HT1080 (cell line): ENCODE results near the gene SLC35D1. TPM values are rescaled to one million over a fixed set of nuclear protein-coding genes. Genes with fewer than 3 reads are reported as not detected.

Experiments
- DNase-seq: peaks from one replicate; pipeline ENCODE4 v3.0.0-alpha.2; 2015; ENCODE audit warnings: low read depth
- total RNA-seq: library from RNA; depleted of rRNA; stranded (reverse); fragments of >200 nt; shearing (Covaris generic); gene quantifications from 2 replicates; pipeline ENCODE4 v1.2.3, GENCODE V29; 2014

SLC35D1 gene
- total RNA-seq, 1 experiment from 2014 or later, result 7.2 TPM

DNA sequence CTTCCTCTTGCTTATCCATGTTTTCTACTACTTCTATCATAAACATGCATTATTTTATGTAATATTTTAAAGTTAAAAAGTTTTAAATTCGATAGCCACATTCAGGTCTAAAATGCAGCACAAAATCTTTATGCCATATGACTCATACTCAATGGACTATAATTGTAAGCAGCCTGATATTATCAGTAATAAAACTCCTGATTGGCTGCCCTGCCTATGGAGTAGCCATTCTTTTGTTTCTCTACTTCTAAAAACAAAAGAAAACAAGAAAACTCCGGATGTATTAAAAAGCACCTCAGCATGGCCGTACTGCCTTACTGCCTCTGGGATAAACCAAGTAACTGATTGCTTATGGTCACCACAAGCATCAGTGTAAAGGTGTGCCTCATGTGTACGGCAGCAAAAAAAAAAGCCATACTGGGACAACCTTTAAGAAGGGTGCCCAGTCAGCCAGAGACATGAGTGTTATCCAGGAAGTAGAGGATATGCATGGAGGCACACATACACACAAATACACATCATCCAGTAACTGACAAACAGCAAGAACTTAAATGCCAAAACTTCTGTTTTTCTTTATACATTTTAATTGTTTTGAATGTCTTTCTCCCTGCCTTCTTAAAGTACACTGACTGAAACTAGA, 9.2 kb downstream of the SLC35D1 start:
- DNase-seq, result no peak

DNA sequence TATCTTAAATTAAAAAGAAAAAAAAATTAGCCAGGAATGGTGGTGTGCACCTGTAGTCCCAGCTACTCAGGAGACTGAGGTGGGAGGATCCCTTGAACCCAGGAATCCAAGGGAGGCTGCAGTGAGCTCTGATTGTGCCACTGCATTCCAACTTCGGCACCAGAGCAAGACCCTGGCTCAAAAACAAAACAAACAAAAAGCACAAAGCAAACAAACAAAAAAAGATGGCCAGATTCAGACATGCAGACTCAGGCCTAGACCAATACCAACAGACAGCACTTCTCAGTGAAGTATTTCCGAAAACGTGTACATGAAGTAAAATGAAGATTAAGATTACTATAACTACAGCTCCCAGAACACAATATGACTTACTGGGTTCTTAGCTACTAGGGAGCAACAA, 10.6 kb downstream of the SLC35D1 start:
- no peak for DNase-seq

DNA sequence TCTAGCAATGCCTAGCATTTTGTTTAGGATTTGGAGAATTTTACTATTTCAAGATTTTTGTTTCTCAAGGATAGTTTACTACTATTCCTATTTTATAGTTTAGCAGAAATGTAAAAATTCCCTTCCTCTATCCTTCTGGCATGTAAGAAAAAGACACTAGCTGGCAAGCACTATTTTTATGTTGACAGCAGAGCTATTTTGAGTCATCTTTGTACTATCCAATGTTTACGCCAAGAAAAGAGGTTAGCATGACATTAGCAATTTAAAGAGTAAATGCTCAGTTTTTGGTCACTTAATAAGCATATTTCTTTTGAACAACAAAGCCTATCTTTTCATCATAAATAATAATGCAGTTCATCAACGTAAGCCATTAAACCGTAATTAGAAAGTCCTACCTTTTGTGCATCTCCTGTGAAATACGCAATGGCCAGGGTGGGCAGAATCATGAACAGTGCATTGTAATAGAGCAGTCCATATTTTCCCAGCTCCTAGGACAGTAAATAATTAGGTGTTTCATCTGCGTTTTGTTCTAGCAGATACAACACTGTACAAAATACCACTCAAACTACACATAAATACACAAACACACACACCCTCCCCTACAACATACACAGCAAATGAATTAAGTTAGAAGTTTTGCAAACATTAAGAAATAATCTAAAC, 12.0 kb downstream of the SLC35D1 start:
- no peak for DNase-seq

DNA sequence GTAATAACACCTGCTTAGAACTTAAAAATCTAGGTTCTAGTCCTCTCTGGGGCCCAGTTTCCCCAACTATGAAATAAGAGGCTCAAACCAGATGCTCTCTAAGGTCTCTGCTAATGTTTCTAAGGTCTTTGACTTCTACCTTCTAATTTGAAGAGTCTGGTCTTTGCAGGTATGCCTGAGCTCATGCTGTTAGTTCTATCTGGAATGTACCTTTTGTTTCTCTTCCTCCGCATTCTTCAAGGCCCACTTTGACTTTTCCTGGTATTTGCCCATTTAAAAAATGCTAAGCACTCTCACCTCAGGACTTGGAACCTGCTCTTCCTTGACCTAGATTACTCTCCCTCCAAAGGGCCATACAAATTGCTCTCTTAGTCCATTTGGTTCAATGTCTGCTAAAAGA, 13.5 kb downstream of the SLC35D1 start:
- no peak for DNase-seq

DNA sequence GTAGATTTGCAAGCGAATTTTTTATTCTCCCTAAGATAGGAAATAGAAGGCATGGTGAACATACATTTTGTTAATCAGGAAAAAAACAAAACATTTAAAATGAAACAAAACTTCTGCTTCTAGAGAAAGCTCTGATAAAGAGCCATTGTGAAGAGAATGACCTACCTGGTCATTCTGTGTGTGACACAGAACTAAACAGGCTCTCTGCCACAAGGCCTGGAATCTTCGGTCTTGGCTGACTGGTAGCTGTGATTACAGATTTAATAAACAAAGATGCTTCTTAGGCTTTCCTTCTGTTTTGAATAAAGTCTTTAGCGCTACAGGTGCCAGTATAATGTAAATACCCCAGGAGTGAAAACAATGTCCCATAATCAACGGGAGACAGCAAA, 22.1 kb downstream of the SLC35D1 start:
- no peak for DNase-seq

DNA sequence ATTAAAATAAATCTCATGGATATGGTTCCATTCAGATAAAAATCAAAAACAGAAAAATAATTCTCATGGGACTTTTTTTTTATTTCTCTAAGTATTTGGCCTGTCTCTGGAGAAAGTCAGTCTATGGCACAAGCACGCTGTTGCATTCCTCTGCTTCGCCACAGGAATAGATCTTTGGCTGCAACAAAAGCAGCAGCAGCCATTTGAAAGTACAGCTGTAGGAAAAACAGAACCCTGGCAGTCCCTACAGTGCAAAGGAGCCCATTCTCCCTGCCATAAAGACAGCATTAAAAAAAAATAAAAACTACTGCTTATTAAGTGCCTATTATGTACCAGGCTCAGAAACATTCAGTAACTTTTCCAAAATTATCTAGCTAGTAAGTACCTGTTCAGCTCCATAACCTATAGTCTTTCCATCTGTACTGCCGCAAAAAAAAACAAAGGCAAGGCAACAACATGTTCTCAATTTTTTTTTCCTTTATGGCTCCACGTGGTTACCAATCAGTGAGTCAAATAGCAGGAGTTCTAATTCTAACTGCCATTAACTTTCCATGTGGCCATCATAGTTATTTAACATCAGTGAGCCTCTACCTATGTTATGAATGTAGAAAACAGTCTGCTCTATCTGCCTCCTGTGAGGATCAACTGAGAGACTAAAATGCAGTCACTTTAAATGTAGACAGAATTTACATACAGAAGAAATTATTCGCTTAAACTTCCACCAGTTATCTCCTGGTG, 22.7 kb downstream of the SLC35D1 start:
- no peak for DNase-seq

DNA sequence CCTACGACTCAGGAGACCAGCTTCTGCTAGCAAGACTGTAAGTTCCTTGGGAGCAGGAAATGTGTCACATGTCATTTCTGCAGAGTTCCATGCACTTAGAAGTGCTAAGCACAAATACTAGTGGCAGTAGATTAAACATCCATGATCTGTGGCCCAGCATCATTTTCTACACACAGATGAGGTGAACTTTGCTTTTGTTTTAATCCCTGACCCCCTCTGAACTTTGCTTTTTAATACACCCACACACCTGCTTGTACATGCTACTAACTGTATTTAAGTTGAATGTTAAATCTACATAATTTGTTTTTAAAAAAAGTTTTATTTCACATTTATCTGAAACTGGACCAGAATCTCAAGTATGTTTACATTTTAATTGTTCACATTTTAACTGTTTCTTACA, 24.5 kb downstream of the SLC35D1 start:
- no peak for DNase-seq

DNA sequence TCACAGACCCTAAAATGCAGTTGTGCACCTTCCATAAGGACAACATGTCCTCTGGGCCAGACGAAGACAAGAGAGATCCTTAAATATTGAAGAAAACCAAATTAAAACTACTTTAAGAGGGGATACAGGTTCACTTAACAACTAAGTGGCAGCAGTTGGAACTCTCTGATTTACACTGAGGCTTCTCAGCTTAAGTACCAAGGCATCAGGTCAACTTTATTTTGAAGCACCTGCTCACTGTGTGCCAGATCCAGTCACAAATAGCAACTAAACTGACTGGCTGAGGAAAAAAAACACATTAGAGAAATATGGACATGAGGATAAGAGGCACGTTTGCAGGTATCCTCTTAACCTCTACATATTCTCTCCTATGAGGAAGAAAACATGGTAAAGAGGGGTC, 33.2 kb downstream of the SLC35D1 start:
- no peak for DNase-seq

DNA sequence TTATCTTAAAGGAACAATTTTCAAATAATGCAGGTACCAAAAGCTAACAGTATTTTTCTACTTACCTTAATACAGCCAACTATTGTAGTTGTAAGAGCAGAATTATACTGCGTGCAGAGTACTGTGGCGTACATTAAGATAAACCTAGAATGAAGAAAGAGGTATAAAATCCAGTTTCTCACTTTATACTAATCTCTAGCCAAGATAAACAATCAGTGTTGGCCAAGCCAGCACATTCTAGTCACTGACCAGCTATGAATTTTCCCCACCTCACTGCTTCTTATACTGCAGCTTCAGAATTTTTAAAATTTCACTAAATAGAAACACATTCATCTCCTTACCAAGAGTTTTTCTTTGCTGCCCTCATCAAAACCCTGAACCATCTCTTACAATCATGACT, 33.6 kb downstream of the SLC35D1 start:
- DNase-seq, result no peak

DNA sequence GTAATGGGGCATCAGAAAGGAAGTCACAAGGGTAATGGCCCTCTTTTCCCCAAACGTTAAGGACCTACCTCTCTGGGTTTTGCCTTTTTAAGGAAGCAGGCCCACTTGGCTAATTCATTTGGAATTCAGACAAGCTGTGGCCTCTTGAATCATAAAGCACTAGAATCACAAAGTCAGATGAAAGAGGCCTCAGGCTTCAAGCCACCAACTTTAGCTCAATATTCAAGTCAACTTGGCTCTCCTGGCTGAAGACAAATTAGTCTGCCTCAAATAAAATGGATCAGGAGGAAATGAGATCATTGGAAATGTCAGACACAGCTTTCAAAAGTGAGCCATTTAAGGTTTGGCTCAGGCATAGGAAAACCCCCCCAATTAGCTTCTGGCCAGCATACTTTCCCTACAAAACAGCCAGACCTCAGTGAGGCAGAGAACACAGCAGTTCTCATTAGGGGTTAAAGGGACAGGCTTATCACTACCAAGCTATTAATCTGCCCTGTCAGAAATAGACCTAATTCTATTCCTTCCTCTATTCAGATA, 34.3 kb downstream of the SLC35D1 start:
- peak; percentile 51 for DNase-seq

DNA sequence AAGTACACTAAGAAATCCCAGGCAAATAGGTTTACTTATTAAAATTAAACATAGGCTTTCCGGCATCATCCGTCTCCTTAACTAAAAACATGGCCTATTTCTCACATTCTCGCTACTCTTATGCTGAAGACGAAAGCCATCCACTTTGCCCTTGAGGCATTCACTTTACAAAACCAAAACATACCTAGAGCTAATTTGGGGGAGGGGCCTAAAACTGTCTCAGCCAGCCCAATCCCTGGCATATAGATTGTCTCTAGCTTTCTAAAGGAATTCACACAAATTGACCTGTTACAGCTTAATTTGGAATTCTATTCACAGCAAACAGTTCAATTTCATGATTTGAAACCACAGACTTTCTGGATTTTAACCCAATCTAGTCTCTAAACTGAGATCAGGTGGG, 34.8 kb downstream of the SLC35D1 start:
- no peak for DNase-seq

DNA sequence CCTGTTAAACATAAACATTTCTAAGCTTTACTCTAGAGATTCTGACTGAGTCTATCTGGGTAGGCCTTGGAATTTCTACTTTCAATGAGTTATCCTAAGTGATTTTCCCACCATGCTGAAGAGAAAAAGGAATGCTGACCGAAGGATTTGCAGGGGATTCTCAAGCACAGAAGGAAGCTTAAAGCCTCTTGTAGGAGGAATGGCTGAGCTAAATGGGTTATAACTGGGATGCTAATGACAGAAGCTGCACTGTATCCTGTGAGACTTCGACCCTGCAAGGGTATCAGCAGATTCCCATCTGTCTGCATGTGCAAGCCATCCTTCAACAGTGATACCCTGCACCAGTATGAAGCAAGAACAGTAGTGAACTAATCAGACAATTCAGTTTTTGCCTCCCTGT, 35.4 kb downstream of the SLC35D1 start:
- no peak for DNase-seq

DNA sequence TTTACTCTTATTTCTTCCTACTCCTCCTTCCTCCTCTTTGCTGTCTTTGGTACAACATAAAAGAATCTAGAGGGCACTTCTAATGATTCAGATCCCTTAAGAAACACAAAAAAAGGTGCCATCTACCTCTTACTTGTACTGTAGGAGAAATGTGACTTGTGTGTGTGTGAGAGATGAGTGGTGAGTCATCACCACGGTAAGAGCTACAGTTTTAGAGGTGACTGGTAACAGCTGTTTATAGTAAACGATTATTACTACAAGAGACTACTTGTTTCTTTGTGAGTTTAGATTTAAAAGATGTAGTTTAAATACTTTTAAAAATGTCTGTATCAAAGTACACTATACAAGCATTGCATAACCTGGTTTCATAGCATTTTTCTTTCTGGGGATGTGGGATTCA, 40.4 kb downstream of the SLC35D1 start:
- DNase-seq, result peak; percentile 75

DNA sequence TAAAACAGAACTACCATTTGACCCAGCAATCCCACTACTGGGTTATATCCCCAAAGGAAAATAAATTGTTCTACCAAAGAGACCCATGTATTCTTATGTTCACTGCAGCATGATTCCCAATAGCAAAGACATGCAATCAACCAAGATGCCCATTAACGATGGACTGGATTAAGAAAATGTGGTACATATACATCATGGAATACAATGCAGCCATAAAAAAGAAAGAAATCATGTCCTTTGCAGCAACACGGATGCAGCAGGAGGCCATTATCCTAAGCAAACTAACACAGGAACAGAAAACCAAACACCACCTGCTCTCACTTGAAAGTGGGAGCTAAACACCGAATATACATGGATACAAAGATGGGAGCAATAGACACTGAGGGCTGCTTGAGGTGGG, 44.2 kb downstream of the SLC35D1 start:
- no peak for DNase-seq

DNA sequence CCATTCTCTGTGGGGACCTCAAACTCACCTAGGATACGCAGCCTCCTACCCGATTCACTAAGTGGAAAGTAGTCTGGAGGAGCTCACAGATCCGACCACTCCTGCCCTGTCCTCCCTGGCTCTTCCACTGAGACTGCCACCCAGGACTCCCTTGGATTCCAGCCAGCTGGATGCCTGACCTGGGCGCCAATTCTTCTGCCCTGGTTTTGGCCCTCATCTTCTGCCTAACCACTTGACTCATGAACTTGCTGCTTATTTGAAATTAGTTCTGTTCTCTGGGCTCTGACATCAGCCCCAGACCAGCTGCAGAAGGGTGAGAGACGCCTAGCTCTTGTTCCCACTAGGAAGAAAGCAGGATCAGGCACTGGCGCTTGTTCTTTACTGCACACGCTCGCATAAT, 48.9 kb downstream of the SLC35D1 start:
- no peak for DNase-seq

DNA sequence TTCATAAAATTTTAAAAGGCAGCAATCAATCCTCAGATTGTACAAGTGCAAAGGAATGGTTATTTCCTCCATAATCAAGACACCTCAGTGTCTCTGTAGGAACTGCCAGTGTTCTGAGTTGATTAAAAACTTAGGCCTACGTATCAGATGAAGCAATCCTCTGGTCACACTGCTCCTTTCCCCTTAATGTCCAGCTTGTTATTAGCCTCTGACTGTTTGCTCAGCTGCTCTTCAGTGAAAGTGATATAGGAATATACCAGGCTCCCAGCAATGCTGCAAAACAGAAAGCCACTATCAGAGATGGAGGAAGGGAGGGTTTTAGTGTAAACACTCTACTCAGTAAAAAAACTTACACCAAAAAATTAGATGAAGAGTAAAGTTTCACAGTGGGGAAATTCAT, 49.8 kb downstream of the SLC35D1 start:
- DNase-seq, result no peak

DNA sequence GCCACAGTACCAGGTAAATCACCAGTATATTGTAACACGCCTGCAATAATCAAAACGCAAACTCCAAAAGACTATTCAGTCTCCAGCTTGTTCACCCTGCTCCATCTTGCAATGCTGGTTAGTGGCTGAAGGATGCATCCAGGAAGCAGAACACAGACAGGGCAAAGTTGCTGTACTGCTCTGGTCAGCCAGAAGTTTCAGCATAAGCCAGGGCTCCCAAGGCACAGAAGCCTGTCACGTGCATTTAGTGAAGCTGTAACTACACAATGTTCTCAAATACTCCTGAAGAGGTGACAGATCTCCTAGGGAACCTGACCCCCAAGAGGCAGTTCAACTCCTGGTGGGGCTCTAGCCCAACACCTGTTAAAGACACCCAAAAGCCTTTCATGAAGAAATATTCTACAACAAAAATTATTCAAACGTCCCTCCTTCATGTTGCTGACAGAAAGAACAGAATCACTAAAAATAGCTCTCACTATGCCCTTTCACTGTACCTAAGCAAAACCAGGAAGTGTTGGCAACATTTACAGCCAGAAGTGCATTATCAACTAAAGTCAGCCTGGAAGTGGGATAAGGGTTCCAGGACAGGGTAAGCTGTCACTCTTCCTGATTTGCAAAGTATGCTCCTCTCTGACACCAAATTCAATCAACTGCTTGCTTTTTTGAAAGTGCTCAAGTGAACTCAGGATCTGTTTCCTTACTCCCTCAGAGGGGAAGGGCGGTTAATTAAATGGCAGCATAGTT, 52.1 kb downstream of the SLC35D1 start:
- no peak for DNase-seq

DNA sequence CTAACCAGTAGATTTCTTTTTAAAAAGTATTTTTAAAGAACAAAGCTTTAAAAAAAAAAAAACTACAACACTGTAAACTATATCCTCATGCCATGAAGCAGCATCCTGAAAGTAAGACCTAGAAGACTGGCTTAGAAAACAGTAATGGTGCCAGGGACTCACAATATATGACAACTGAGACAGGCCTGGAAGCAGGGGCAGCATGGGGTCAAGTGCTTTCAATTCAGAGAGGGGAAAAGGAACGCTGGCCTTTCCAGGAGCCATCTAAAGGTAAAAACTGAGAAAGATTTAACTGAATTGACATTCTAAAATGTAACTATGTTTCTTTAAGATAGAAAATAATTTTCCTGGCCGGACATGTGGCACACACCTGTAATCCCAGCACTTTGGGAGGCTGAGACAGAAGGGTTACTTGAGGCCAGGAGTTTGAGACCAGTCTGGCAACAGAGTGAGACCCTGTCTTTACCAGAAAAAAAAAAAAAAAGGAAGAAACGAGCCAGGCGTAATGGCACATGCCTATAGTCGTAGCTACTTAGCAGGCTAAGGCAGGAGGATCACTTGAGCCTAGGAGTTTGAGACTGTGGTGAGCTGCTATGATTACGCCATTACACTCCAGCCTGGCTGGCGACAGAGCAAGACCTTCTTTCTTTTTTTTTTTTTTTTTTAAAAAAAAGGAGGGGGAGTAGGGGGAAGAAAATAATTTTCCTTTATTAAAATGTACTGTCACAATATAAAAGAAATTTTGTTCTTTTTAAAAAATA, 54.1 kb downstream of the SLC35D1 start:
- no peak for DNase-seq

DNA sequence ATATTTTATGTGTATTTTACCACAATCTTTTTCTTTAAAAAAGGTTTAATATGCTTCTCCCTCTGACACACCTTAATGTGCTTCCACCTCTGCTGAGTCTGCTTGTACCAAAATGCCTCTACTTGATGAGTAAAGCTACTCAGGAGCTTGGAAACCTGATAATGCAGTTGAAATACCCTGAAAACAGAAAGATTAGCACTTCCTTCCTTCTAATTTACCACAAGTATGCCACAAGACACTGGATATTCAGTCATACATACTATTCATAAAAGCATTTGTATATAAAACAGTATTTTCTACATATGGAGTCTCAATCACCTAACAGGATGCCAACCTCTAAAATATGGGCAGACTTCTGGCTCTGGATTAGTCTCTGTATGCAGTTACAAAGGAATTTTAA, 55.0 kb downstream of the SLC35D1 start:
- peak; percentile 37 for DNase-seq

DNA sequence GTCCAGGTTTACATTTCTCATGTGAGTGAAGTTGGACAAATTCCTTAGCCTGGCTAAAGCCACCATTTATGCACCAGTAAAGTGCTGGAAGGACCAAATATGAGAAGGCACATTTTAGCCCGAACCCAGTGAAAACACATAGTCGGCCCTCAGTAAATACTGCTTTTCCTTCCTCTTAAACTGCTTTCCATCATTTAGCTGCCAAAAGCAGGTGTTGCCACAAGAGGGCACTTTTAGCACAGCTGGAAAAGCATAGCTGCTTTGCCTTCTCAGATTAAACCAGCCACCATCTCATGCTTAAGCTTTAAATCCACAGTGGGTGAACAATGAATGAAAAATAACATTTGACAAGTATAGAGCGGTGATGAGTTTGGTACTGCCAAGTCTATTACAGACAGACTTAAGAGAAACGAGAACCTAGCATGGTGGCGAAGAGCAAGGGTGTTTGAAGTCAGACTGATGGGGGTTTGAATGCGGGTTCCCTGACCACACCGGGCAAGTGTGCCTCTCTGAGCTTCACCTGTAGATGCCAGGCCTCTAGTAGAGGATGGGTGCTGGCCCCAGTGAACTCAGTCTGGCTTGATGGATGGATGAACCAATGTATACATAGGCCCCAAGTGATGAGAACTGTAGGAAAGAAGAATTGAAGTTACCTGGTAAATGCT, 57.8 kb downstream of the SLC35D1 start:
- DNase-seq, result peak; percentile 74

DNA sequence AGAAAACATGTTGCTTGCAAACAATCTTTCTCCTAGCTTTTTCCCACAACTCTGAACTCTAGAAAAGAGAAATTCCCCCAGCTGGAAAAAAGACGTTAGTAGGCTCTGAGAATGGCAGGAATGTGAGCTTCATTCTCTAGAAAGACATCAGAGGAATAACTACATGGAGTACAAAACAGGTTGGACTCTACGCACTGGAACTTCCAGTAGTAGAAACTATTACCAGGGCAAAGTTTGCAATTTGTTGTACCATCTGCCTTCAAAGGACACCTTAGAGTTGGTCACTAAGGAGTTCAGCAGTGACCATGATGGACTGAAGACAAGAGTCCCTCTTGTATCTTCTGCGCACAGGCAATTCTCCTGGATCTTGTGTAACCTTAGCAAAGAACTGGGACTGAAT, 60.9 kb downstream of the SLC35D1 start:
- DNase-seq, result no peak
